Mesenchymal stem cell (in vitro differentiated cells and primary cell): Measurements from ENCODE around the gene TK2.
"Not testable (repeated sequence)": the region's sequence is repeated elsewhere in the genome, so short reads cannot be mapped to it uniquely, and the experiment has no call there.

ENCODE experiments used
- DNase-seq: peaks from one replicate; pipeline ENCODE4 v3.0.0-alpha.2; 2013
- H2AFZ ChIP-seq: one replicate; pipeline ENCODE4 v1.6.1; 2013; ENCODE audit warnings: low read depth, mild to moderate bottlenecking, control low read depth, inconsistent platforms, low read length, moderate library complexity
- H2AK5ac ChIP-seq: 2 replicates; pipeline ENCODE4 v1.6.1; 2013; ENCODE audit warnings: low read length, moderate library complexity, mild to moderate bottlenecking, inconsistent platforms; ENCODE audit not compliant: severe bottlenecking
- H2BK120ac ChIP-seq: one replicate; pipeline ENCODE4 v1.6.1; 2013; ENCODE audit warnings: low read depth, mild to moderate bottlenecking, inconsistent platforms, low read length, moderate library complexity
- H2BK12ac ChIP-seq, 2 experiments: one replicate each; pipeline ENCODE4 v1.6.1; 2013; ENCODE audit warnings: inconsistent platforms in 2 of 2, low read length in 2 of 2, mild to moderate bottlenecking in 2 of 2, moderate library complexity in 2 of 2, control low read depth in 1 of 2
- H2BK15ac ChIP-seq: one replicate; pipeline ENCODE4 v1.6.1; 2013; ENCODE audit warnings: mild to moderate bottlenecking, low read depth, inconsistent platforms; ENCODE audit not compliant: poor library complexity, severe bottlenecking
- H2BK5ac ChIP-seq: 2 replicates; pipeline ENCODE4 v1.6.1; 2013; ENCODE audit warnings: low read depth, mild to moderate bottlenecking, low read length, control low read depth, inconsistent platforms; ENCODE audit not compliant: poor library complexity, severe bottlenecking
- H3K14ac ChIP-seq, 2 experiments: one replicate each; pipeline ENCODE4 v1.6.1; 2013; ENCODE audit warnings: inconsistent platforms in 2 of 2, low read length in 2 of 2, control low read depth in 1 of 2, mild to moderate bottlenecking in 1 of 2, moderate library complexity in 1 of 2
- H3K18ac ChIP-seq, 2 experiments: one replicate each; pipeline ENCODE4 v1.6.1; 2013; ENCODE audit warnings: inconsistent platforms in 2 of 2, low read length in 2 of 2, control low read depth in 1 of 2, low read depth in 1 of 2, mild to moderate bottlenecking in 1 of 2
- H3K23ac ChIP-seq, 2 experiments: one replicate each; pipeline ENCODE4 v1.6.1; 2013; ENCODE audit warnings: inconsistent platforms in 2 of 2, low read length in 2 of 2, mild to moderate bottlenecking in 2 of 2, moderate library complexity in 2 of 2, control low read depth in 1 of 2
- H3K27ac ChIP-seq: 2 replicates; pipeline ENCODE4 v1.5.1; 2013; ENCODE audit warnings: mild to moderate bottlenecking, moderate library complexity, low read length, control low read depth, inconsistent platforms; ENCODE audit not compliant: poor library complexity, severe bottlenecking
- H3K27me3 ChIP-seq, 2 experiments: 2 replicates each; pipeline versions ENCODE4 v1.6.1 to v1.7.0; 2013; ENCODE audit warnings: low read length in 2 of 2, mild to moderate bottlenecking in 2 of 2, moderate library complexity in 2 of 2, control low read depth in 1 of 2, inconsistent platforms in 1 of 2; ENCODE audit not compliant: control insufficient read depth in 1 of 2, insufficient read depth in 1 of 2
- H3K36me3 ChIP-seq, 2 experiments: 2 replicates each; pipeline versions ENCODE4 v1.6.1 to v1.7.0; 2013; ENCODE audit warnings: low read length in 2 of 2, control low read depth in 1 of 2, inconsistent platforms in 1 of 2, low read depth in 1 of 2, mild to moderate bottlenecking in 1 of 2; ENCODE audit not compliant: insufficient read depth in 2 of 2, control insufficient read depth in 1 of 2
- H3K4ac ChIP-seq, 2 experiments: one replicate each; pipeline ENCODE4 v1.6.1; 2013; ENCODE audit warnings: inconsistent platforms in 2 of 2, low read length in 2 of 2, mild to moderate bottlenecking in 2 of 2, moderate library complexity in 2 of 2, control low read depth in 1 of 2, low read depth in 1 of 2
- H3K4me1 ChIP-seq: 2 replicates; pipeline ENCODE4 v1.6.1; 2013; ENCODE audit warnings: low read depth, low read length, control low read depth; ENCODE audit not compliant: control insufficient read depth, insufficient read depth
- H3K4me2 ChIP-seq: 2 replicates; pipeline ENCODE4 v1.6.1; 2013; ENCODE audit warnings: low read length, mild to moderate bottlenecking, inconsistent platforms; ENCODE audit not compliant: poor library complexity, severe bottlenecking
- H3K4me3 ChIP-seq, 2 experiments: 2 replicates each; pipeline versions ENCODE4 v1.5.1 to v1.7.0; 2013; ENCODE audit warnings: low read length in 2 of 2, mild to moderate bottlenecking in 2 of 2, control low read depth in 1 of 2, low read depth in 1 of 2; ENCODE audit not compliant: insufficient read depth in 1 of 2
- H3K79me1 ChIP-seq: replicated peaks from 2 replicates; pipeline ENCODE4 v1.6.1; 2013; ENCODE audit warnings: mild to moderate bottlenecking, control low read depth, low read length, inconsistent platforms; ENCODE audit not compliant: poor library complexity, severe bottlenecking
- H3K9ac ChIP-seq: 2 replicates; pipeline ENCODE4 v1.7.0; 2013; ENCODE audit warnings: mild to moderate bottlenecking, low read length, moderate library complexity
- H3K9me3 ChIP-seq: 2 replicates; pipeline ENCODE4 v1.7.0; 2013; ENCODE audit warnings: mild to moderate bottlenecking, low read length; ENCODE audit not compliant: control insufficient read depth
- H4K8ac ChIP-seq: one replicate; pipeline ENCODE4 v1.6.1; 2013; ENCODE audit warnings: inconsistent platforms, mild to moderate bottlenecking, low read length, moderate library complexity
- H4K91ac ChIP-seq: one replicate; pipeline ENCODE4 v1.6.1; 2013; ENCODE audit warnings: mild to moderate bottlenecking, low read length, inconsistent platforms
- WGBS: methylation state at CpG from one replicate; pipeline ENCODE4 v1.1.7; 2013; ENCODE audit warnings: mixed read lengths; 5-methylcytosine and 5-hydroxymethylcytosine counted together

Gene TK2

DNA sequence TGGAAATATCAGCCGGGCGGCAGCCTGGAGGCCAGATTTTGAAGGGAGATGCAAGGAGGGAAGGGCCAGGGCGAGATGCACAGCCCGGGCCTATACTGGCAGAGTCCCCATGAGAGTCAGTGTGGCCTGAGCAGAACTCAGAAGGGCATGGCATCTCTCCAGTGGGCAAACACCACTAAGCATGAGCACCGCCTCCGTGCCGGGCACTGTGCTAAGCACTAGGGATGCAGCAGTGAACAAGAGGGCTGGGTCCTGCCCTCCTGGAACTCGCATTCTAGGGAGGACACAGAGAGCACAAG lies 33.5 kb downstream of the TK2 start:
- H2BK5ac ChIP-seq, result peak overlapping the region; percentile 97
- H2AFZ ChIP-seq, result no peak overlapping the region
- H3K4me3 ChIP-seq, result no peak overlapping the region
- peak overlapping the region; percentile 62 for H2AK5ac ChIP-seq
- H4K91ac ChIP-seq, result peak overlapping the region; percentile 94
- peak overlapping the region; percentile 46 for H3K9ac ChIP-seq
- peak overlapping the region; percentile 4 for H2BK15ac ChIP-seq
- H3K27me3 ChIP-seq, result no peaks in the 10 kb centered on the region
- no peaks in the 10 kb centered on the region for H3K9me3 ChIP-seq
- peak overlapping the region in 1 of 2 experiments; percentile 97 for H3K4ac ChIP-seq
- H3K18ac ChIP-seq, result peak overlapping the region; percentile 2 to 98
- H4K8ac ChIP-seq, result peak overlapping the region; percentile 93
- H2BK120ac ChIP-seq, result peak overlapping the region; percentile 68
- H3K79me1 ChIP-seq, result peaks cover 19% of the 10 kb centered on the region
- H3K23ac ChIP-seq, result peak overlapping the region in 1 of 2 experiments; percentile 83
- DNase-seq, result no peak
- H2BK12ac ChIP-seq, result peak overlapping the region; percentile 2 to 100
- H3K27ac ChIP-seq, result peak overlapping the region; percentile 98
- 62% methylated on average over 8 of the region's 8 CpGs for WGBS
- no peak overlapping the region for H3K4me2 ChIP-seq
- peak overlapping the region in 1 of 2 experiments; percentile 93 for H3K14ac ChIP-seq
- H3K4me1 ChIP-seq, result peaks cover 46% of the 10 kb centered on the region
- H3K36me3 ChIP-seq, result peaks cover 27 to 28% of the 10 kb centered on the region in 2 experiments

DNA sequence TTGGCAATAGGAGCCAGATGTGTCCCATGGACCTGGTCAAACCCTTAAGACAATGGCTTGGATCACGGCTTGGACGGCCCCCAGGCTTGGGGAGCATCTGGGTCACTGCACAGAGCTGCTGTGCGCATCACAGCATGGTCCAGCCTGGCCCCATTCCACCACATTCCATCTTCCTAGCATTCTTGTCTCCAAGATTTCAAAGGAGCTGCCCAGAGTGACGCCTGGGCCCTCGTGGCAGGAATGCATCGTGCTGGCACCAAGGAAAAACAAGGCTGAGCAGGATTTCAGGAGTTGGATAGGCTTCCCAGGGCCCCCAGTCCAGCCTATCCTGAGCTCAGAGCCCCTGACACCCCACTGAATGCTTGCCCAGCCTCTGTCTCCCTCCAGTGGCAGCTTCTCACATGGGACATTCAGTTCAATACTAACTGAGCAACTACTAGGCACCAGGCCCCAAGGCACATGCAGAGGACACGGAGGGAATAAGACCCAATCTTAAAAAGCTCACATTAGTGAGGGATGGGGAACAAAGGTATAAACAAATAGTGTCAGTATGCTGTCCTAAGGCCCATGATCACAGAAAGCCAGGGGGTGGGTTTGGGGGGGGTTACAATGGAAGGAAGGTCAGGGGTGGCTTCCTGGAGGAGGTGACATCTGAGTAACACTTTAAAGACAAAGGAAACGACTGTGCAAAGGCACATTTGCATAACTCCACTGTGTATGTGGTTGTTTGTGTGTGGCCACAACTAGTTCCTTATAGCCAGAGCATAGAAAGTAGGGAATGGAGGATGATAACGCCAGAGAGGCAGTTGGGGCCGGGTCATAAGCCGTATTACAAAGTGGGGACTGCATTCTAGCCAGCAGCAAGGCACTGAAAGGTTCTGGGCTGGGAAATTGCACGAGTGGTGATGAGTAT lies 34.1 kb downstream of the TK2 start:
- peak overlapping the region; percentile 4 for H2BK15ac ChIP-seq
- peak overlapping the region; percentile 23 to 98 for H3K18ac ChIP-seq
- peak overlapping the region; percentile 93 for H4K8ac ChIP-seq
- H3K9ac ChIP-seq, result peak overlapping the region; percentile 46
- peak overlapping the region; percentile 99 for H2AK5ac ChIP-seq
- peaks cover 16% of the 10 kb centered on the region for H3K79me1 ChIP-seq
- peaks cover 46% of the 10 kb centered on the region for H3K4me1 ChIP-seq
- no peak overlapping the region for H3K4me3 ChIP-seq
- peak overlapping the region in 1 of 2 experiments; percentile 93 for H3K14ac ChIP-seq
- peak overlapping the region; percentile 2 to 100 for H2BK12ac ChIP-seq
- H2BK120ac ChIP-seq, result peak overlapping the region; percentile 68
- H3K4ac ChIP-seq, result peak overlapping the region; percentile 79 to 97
- H3K23ac ChIP-seq, result peak overlapping the region in 1 of 2 experiments; percentile 83
- peak overlapping the region; percentile 94 for H4K91ac ChIP-seq
- WGBS, result 71% methylated on average over 12 of the region's 12 CpGs
- peak; percentile 66 for DNase-seq
- H2BK5ac ChIP-seq, result peak overlapping the region; percentile 99
- H3K27ac ChIP-seq, result peak overlapping the region; percentile 98
- no peaks in the 10 kb centered on the region for H3K27me3 ChIP-seq
- no peak overlapping the region for H2AFZ ChIP-seq
- no peaks in the 10 kb centered on the region for H3K9me3 ChIP-seq
- H3K36me3 ChIP-seq, result peaks cover 24 to 28% of the 10 kb centered on the region in 2 experiments
- H3K4me2 ChIP-seq, result no peak overlapping the region

DNA sequence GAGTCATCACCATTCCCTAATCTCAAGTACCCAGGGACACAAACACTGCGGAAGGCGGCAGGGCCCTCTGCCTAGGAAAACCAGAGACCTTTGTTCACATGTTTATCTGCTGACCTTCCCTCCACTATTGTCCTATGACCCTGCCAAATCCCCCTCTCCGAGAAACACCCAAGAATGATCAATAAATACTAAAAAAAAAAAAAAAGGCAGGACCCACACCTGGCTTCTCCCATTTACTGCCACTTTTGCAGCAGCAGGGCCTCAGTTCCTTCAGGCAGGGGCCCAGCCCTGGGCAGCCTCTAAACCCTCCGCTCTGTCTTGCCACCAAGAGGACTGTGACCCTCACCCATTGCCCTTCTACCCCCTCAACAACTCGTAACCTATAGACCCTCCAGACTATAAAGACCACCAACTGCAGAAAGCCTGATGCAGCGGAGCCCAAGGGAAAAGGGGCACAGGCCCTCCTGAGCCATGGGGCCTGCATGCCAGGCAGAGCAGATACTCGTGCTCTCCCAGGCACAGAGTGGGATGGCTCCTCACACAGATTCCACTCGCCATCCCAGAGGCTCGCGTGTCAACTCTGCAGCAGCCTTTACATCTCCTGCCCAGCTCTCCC lies 34.8 kb downstream of the TK2 start:
- Histone ChIP-seq H3K79me1 (peaks cover 12% of the 10 kb centered on the region), H3K14ac (peak overlapping the region in 1 of 2 experiments; percentile 28), H3K27ac (peak overlapping the region; percentile 98), H3K18ac (peak overlapping the region; percentile 23 to 32), H2BK12ac (peak overlapping the region; percentile 2 to 23), H3K36me3 (peaks cover 23 to 26% of the 10 kb centered on the region in 2 experiments), H2BK5ac (peak overlapping the region; percentile 99), H2BK15ac (peak overlapping the region; percentile 61), H3K9ac (peak overlapping the region; percentile 20), H3K4ac (peak overlapping the region; percentile 63 to 79), H4K91ac (peak overlapping the region; percentile 87), H2AK5ac (peak overlapping the region; percentile 99), H3K4me1 (peaks cover 49% of the 10 kb centered on the region), H4K8ac (peak overlapping the region; percentile 35)
- DNase-seq, H3K4me2 ChIP-seq, H2BK120ac ChIP-seq, H3K23ac ChIP-seq, H2AFZ ChIP-seq, H3K9me3 ChIP-seq, H3K27me3 ChIP-seq, H3K4me3 ChIP-seq: not testable (repeated sequence)
- WGBS, result 77% methylated on average over 10 of the region's 10 CpGs

GRCh38 chr16:66514391-66514790 lies 35.5 kb downstream of the TK2 start:
- not testable (repeated sequence) for H3K14ac ChIP-seq, H4K8ac ChIP-seq, H4K91ac ChIP-seq, H3K9me3 ChIP-seq, H3K23ac ChIP-seq, H3K9ac ChIP-seq, H3K27ac ChIP-seq, H2BK15ac ChIP-seq, H2AK5ac ChIP-seq, H3K27me3 ChIP-seq, H2AFZ ChIP-seq, H2BK5ac ChIP-seq, H2BK120ac ChIP-seq, H3K18ac ChIP-seq, H2BK12ac ChIP-seq, H3K4me3 ChIP-seq, H3K4me2 ChIP-seq, DNase-seq, H3K4ac ChIP-seq
- peaks cover 11% of the 10 kb centered on the region for H3K79me1 ChIP-seq
- peaks cover 48% of the 10 kb centered on the region for H3K4me1 ChIP-seq
- H3K36me3 ChIP-seq, result peaks cover 23 to 24% of the 10 kb centered on the region in 2 experiments
- WGBS, result 97% methylated on average over 12 of the region's 17 CpGs
